ENCODE data around the gene POP4.

The POP4 gene

GRCh38 chr19:29662604-29663404 lies 56.7 kb downstream of the POP4 start (continued):
- TF ChIP-seq, protein P1, sequence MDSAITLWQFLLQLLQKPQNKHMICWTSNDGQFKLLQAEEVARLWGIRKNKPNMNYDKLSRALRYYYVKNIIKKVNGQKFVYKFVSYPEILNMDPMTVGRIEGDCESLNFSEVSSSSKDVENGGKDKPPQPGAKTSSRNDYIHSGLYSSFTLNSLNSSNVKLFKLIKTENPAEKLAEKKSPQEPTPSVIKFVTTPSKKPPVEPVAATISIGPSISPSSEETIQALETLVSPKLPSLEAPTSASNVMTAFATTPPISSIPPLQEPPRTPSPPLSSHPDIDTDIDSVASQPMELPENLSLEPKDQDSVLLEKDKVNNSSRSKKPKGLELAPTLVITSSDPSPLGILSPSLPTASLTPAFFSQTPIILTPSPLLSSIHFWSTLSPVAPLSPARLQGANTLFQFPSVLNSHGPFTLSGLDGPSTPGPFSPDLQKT (IDR thresholded peaks at IDR 0.05; ENCODE audit: borderline replicate concordance, low read depth, low read length), result no peak
- TF ChIP-seq OSR2 (tag by site-specific recombination; IDR thresholded peaks at IDR 0.05) (no peak), MEIS1 (CRISPR knock-in tag; IDR thresholded peaks at IDR 0.05; ENCODE audit: borderline replicate concordance) (no peak), ZNF398 (tag by site-specific recombination; IDR thresholded peaks at IDR 0.05) (peak; percentile 54; the same call in 1 of the 2 replicates), KLF17 (tag by site-specific recombination; IDR thresholded peaks at IDR 0.05) (peak; percentile 60), PRDM4 (tag by site-specific recombination; IDR thresholded peaks at IDR 0.05) (no peak), ZEB2 (tag by site-specific recombination; IDR thresholded peaks at IDR 0.05) (peak; percentile 26; the same call in 1 of the 2 replicates), KLF8 (tag by site-specific recombination; IDR thresholded peaks at IDR 0.05) (0 out of 2 replicates have a peak, but pooled peaks have one; percentile 25), ZNF530 (tag by site-specific recombination; IDR thresholded peaks at IDR 0.05; ENCODE audit: low read depth) (0 out of 2 replicates have a peak, but pooled peaks have one; percentile 6), ZBTB21 (tag by site-specific recombination; IDR thresholded peaks at IDR 0.05) (0 out of 2 replicates have a peak, but pooled peaks have one; percentile 30), TRIM28 (IDR thresholded peaks at IDR 0.05; ENCODE audit: borderline replicate concordance, low read length) (peak; percentile 52; the same call in 1 of the 2 replicates), ZNF37A (tag by site-specific recombination; IDR thresholded peaks at IDR 0.05) (no peak), ZNF76 (tag by site-specific recombination; IDR thresholded peaks at IDR 0.05; ENCODE audit: borderline replicate concordance, low read depth) (peak; percentile 67; the same call in 1 of the 2 replicates), GLIS2 (tag by site-specific recombination; IDR thresholded peaks at IDR 0.05) (peak; percentile 71), ZBTB17 (tag by site-specific recombination; IDR thresholded peaks at IDR 0.05) (peak; percentile 92), SP3 (tag by site-specific recombination; IDR thresholded peaks at IDR 0.05) (peak; percentile 13; the same call in 1 of the 2 replicates), ZBTB48 (tag by site-specific recombination; IDR thresholded peaks at IDR 0.05) (peak; percentile 17; the same call in 1 of the 2 replicates)
- TF ChIP-seq, protein P2, sequence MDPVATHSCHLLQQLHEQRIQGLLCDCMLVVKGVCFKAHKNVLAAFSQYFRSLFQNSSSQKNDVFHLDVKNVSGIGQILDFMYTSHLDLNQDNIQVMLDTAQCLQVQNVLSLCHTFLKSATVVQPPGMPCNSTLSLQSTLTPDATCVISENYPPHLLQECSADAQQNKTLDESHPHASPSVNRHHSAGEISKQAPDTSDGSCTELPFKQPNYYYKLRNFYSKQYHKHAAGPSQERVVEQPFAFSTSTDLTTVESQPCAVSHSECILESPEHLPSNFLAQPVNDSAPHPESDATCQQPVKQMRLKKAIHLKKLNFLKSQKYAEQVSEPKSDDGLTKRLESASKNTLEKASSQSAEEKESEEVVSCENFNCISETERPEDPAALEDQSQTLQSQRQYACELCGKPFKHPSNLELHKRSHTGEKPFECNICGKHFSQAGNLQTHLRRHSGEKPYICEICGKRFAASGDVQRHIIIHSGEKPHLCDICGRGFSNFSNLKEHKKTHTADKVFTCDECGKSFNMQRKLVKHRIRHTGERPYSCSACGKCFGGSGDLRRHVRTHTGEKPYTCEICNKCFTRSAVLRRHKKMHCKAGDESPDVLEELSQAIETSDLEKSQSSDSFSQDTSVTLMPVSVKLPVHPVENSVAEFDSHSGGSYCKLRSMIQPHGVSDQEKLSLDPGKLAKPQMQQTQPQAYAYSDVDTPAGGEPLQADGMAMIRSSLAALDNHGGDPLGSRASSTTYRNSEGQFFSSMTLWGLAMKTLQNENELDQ (tag by site-specific recombination; IDR thresholded peaks at IDR 0.05; ENCODE audit: low read depth), result no peak

Measured in HEK293 (cell line).